Spleen (tissue), 11 donors: ENCODE measurements around the gene CDK2AP2. TPM values are rescaled to one million over a fixed set of nuclear protein-coding genes. Genes with fewer than 3 reads are reported as not detected.
"Not testable (repeated sequence)": the region's sequence is repeated elsewhere in the genome, so short reads cannot be mapped to it uniquely, and the experiment has no call there.

Source experiments
- DNase-seq: peaks from one replicate; pipeline ENCODE4 v3.0.0-alpha.2; 2020
- H3K27ac ChIP-seq, 8 donors: fragments of 200-600 bp; sonication (generic) in 7 of 8; 1 replicate in 4 of 8; 2 replicates in 4 of 8; pipeline versions ENCODE4 v1.5.0 to v1.8.0; 2016 to 2021; ENCODE audit warnings: inconsistent platforms in 4 of 8, mild to moderate bottlenecking in 4 of 8, moderate library complexity in 1 of 8
- H3K27me3 ChIP-seq, 7 donors: fragments of 200-600 bp; sonication (generic) in 6 of 7; replicated peaks in 1 of 7; 1 replicate in 4 of 7; 2 replicates in 3 of 7; pipeline versions ENCODE4 v1.5.0 to v1.8.0; 2016 to 2021; ENCODE audit warnings: inconsistent platforms in 3 of 7, mild to moderate bottlenecking in 1 of 7
- H3K36me3 ChIP-seq, 6 donors: fragments of 200-600 bp; sonication (generic) in 5 of 6; 1 replicate in 4 of 6; 2 replicates in 2 of 6; pipeline versions ENCODE4 v1.5.0 to v1.8.0; 2016 to 2021; ENCODE audit warnings: inconsistent platforms in 2 of 6
- H3K4me1 ChIP-seq, 6 donors: fragments of 200-600 bp; sonication (generic) in 5 of 6; 1 replicate in 3 of 6; 2 replicates in 3 of 6; pipeline versions ENCODE4 v1.5.0 to v1.8.0; 2016 to 2021; ENCODE audit warnings: inconsistent platforms in 3 of 6
- H3K4me3 ChIP-seq, 8 donors: fragments of 200-600 bp; sonication (generic) in 7 of 8; 1 replicate in 4 of 8; 2 replicates in 4 of 8; pipeline versions ENCODE4 v1.5.0 to v1.8.0; 2016 to 2021; ENCODE audit warnings: inconsistent platforms in 4 of 8, mild to moderate bottlenecking in 4 of 8, moderate library complexity in 2 of 8
- H3K9me3 ChIP-seq, 8 donors: fragments of 200-600 bp; sonication (generic) in 7 of 8; 1 replicate in 4 of 8; 2 replicates in 4 of 8; pipeline versions ENCODE4 v1.5.0 to v1.8.0; 2016 to 2021; ENCODE audit warnings: inconsistent platforms in 4 of 8
- POLR2A ChIP-seq, 3 donors: fragments of 450-650 bp; IDR thresholded peaks; one replicate each; pipeline ENCODE4 v1.5.1; 2017; ENCODE audit warnings: antibody characterized with exemption in 3 of 3, mild to moderate bottlenecking in 1 of 3
- POLR2AphosphoS5 ChIP-seq, 3 donors: sonication (generic); formaldehyde crosslinking; IDR thresholded peaks; one replicate each; pipeline ENCODE4 v1.5.1; 2017; ENCODE audit warnings: antibody characterized with exemption in 3 of 3
- WGBS, 5 donors: extraction: QIAGEN DNeasy Blood & Tissue Kit in 3 of 5; methylation state at CpG; one replicate each; pipeline versions ENCODE4 v1.1.5 to v1.1.7; 2013 to 2018; 5-methylcytosine and 5-hydroxymethylcytosine counted together
- intact Hi-C: fragments of 100-400 bp; cut with DNase I; formaldehyde crosslinking; loops from one replicate; pipeline ENCODE4 v1.15.0; 2023; ENCODE audit warnings: low total_unique reads
- polyA plus RNA-seq, 3 donors: library from polyadenylated mRNA; stranded (reverse); fragments of 200-250 nt; gene quantifications; one replicate each; pipeline ENCODE4 v1.2.1, GENCODE V29; 2013
- total RNA-seq, 7 donors: library from RNA; depleted of rRNA in 3 of 7; stranded (reverse); fragments of >200 nt in 3 of 7; fragmentation: NEBNext Ultra II Directional in 4 of 7; extraction: Animal tissue kit (Norgen Biotek cat#: 25700) in 4 of 7; gene quantifications; one replicate each; pipeline versions ENCODE4 v1.1.0 to v1.2.1, GENCODE V29; 2016 to 2021
- TF ChIP-seq, protein P1 (sequence below), 11 experiments: fragments of 200-600 bp in 7 of 11; fragments of 450-650 bp in 4 of 11; sonication (generic) in 4 of 11; IDR thresholded peaks in 8 of 11; conservative IDR thresholded peaks in 3 of 11; 1 replicate in 7 of 11; 2 replicates in 4 of 11; pipeline versions ENCODE4 v1.4.0 to v1.8.0; 2016 to 2021; ENCODE audit warnings: antibody characterized with exemption in 11 of 11, inconsistent platforms in 4 of 11, mild to moderate bottlenecking in 1 of 11
- donor health status: healthy with polysubstance abuse.
- donor health status: DM: no; HTN: no; CAD: no; lungs with moderate emphysema.
- donor health status: DM: no; HTN: no; CAD: no.
- donor health status: Bipolar disorder and iron deficiency.
- donor health status: healthy.
- donor health status: DM: no; HTN: no; CAD: no.
- donor health status: DM: yes; HTN: yes; CAD: no.

The CDK2AP2 gene
- total and polyA plus RNA-seq, 10 donors: 32.9 to 57.1 (median 42.6) TPM

DNA sequence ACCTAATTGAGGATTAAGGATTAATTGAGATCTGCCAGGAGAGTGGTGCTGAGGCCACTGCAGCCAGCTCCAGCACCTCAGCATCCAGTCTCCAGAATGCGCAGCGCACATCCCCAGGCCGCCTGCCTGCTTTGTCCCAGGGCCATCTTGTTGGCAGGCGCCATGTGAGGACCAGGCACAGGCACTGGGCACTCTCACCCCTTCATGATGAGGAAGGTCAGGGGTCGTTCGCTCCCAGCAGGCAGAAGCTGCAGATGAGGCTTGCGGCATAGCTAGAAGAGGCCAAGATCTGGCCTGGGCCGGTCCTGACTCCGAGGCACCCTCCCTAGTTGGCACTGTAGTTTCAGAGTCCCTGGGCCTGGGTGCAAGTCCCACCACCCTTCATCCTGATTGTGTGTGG, 8.8 kb upstream of the CDK2AP2 start:
- Histone ChIP-seq H3K27me3 (peaks cover 0 to 30% (median 0%) of the 10 kb centered on the region in 7 donors), H3K9me3 (no peaks in the 10 kb centered on the region), H3K36me3 (no peaks in the 10 kb centered on the region), H3K27ac (no peak overlapping the region), H3K4me3 (no peak overlapping the region), H3K4me1 (no peaks in the 10 kb centered on the region)
- intact Hi-C loops: no loop called here
- no peak for TF ChIP-seq POLR2A (IDR thresholded peaks at IDR 0.05)
- TF ChIP-seq, protein P1, sequence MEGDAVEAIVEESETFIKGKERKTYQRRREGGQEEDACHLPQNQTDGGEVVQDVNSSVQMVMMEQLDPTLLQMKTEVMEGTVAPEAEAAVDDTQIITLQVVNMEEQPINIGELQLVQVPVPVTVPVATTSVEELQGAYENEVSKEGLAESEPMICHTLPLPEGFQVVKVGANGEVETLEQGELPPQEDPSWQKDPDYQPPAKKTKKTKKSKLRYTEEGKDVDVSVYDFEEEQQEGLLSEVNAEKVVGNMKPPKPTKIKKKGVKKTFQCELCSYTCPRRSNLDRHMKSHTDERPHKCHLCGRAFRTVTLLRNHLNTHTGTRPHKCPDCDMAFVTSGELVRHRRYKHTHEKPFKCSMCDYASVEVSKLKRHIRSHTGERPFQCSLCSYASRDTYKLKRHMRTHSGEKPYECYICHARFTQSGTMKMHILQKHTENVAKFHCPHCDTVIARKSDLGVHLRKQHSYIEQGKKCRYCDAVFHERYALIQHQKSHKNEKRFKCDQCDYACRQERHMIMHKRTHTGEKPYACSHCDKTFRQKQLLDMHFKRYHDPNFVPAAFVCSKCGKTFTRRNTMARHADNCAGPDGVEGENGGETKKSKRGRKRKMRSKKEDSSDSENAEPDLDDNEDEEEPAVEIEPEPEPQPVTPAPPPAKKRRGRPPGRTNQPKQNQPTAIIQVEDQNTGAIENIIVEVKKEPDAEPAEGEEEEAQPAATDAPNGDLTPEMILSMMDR (IDR thresholded peaks at IDR 0.05 in 8 of 11, conservative IDR thresholded peaks at IDR 0.05 in 3 of 11): no peak
- no peak for TF ChIP-seq POLR2AphosphoS5 (IDR thresholded peaks at IDR 0.05)
- peak; percentile 62 for DNase-seq
- 94 to 98% (median 95%) methylated on average over 6 to 9 of the region's 9 CpGs for WGBS, 5 donors

DNA sequence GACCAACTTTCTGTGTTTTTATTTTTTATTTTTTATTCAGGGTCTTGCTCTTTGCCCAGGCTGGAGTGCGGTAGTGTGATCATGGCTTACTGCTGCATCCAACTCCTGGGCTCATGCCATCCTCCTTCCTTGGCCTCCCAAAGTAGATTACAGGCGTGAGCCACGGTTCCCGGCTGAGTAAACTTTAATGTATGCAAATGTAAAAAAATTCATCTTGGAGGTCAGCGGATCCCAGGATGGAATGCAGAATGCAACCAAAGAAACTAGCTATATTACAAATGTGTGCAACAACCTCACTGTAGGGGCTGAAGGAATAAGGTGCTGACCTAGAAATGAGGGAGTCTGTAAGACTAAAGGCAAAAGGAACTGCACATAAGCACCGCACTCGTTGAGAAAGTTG, 6.2 kb upstream of the CDK2AP2 start:
- Histone ChIP-seq H3K4me1 (peaks cover under 1 to 2% (median 1%) of the 10 kb centered on the region in 6 donors), H3K36me3 (no peaks in the 10 kb centered on the region), H3K4me3 (no peak overlapping the region), H3K9me3 (no peaks in the 10 kb centered on the region), H3K27me3 (peaks cover 0 to 31% (median 0%) of the 10 kb centered on the region in 7 donors), H3K27ac (no peak overlapping the region)
- TF ChIP-seq POLR2AphosphoS5 (IDR thresholded peaks at IDR 0.05) (no peak), POLR2A (IDR thresholded peaks at IDR 0.05) (no peak)
- TF ChIP-seq, protein P1 (IDR thresholded peaks at IDR 0.05 in 8 of 11, conservative IDR thresholded peaks at IDR 0.05 in 3 of 11): no peak
- intact Hi-C loops: no loop called here
- 79 to 88% (median 81%) methylated on average over 7 of the region's 7 CpGs for WGBS, 5 donors
- DNase-seq: no peak

DNA sequence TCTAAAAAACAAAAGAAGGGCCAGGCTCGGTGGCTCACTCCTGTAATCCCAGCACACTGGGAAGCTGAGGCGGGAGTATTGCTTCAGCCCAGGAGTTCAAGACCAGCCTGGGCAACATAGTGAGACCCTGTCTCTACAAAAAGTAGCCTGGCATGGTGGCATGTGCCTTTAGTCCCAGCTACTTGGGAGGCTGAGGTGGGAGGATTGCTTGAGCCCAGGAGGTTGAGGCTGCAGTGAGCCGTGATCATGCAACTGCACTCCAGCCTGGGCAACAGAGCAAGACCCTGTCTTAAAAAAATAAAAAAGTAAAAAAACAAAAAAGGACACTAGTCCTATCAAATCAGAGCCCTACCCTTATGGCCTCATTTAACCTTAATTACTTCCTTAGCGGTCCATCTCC, 3.6 kb upstream of the CDK2AP2 start:
- H3K36me3 ChIP-seq, H3K27ac ChIP-seq, intact Hi-C loops, H3K4me3 ChIP-seq, H3K9me3 ChIP-seq, DNase-seq: not testable (repeated sequence)
- 89 to 95% (median 91%) methylated on average over 4 of the region's 4 CpGs for WGBS, 5 donors
- Histone ChIP-seq H3K27me3 (peaks cover 0 to 31% (median 0%) of the 10 kb centered on the region in 7 donors), H3K4me1 (peaks cover 12 to 23% (median 21%) of the 10 kb centered on the region in 6 donors)

DNA sequence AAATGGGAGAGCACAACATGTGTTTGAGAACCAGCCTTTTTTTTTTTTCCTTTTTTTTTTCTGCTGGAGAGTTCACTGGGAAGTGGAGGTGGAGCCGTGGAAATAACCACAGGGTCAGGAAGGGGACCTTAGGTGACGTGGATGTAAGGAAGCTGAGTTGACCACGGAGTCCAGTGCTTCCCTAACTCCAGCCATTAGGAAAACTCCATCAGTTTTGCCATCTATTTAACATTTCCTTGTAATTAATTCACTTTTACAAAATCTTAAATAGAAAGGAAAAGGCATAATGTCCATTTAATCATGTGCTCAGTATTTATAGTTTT, 2.0 kb upstream of the CDK2AP2 start:
- TF ChIP-seq, protein P1 (IDR thresholded peaks at IDR 0.05 in 8 of 11, conservative IDR thresholded peaks at IDR 0.05 in 3 of 11): no peak
- TF ChIP-seq POLR2A (IDR thresholded peaks at IDR 0.05): no peak
- TF ChIP-seq POLR2AphosphoS5 (IDR thresholded peaks at IDR 0.05): no peak
- WGBS, 5 donors: 22 to 39% (median 32%) methylated on average over 3 of the region's 3 CpGs
- no peak for DNase-seq
- H3K27me3 ChIP-seq: peaks cover 0 to 32% (median 0%) of the 10 kb centered on the region in 7 donors
- no peak overlapping the region for H3K27ac ChIP-seq
- H3K4me3 ChIP-seq: no peak overlapping the region
- peaks cover 0 to 10% (median 0%) of the 10 kb centered on the region in 6 donors for H3K36me3 ChIP-seq
- intact Hi-C loops: no loop called here
- no peaks in the 10 kb centered on the region for H3K9me3 ChIP-seq
- peaks cover 25 to 39% (median 37%) of the 10 kb centered on the region in 6 donors for H3K4me1 ChIP-seq
